Keratinocyte (primary cell): Measurements from ENCODE around the gene BDKRB2. TPM values are rescaled to one million over a fixed set of nuclear protein-coding genes. Genes with fewer than 3 reads are reported as not detected.
A peak's percentile ranks its signal among the peaks of the same experiment; 100 is the strongest.

Experiments
- DNase-seq: peaks from one replicate; pipeline ENCODE4 v3.0.0-alpha.2; 2011; ENCODE audit warnings: low read depth, missing footprints, low spot score
- FAIRE-seq: peaks from 2 replicates; lab custom pipeline; 2011; peaks lifted over from hg19 to GRCh38; lab: Jason Lieb, UNC
- H2AFZ ChIP-seq: 2 replicates; pipeline ENCODE4 v1.6.0; 2012; ENCODE audit warnings: low read length, control low read depth, inconsistent platforms; ENCODE audit not compliant: control insufficient read depth
- H3K27ac ChIP-seq: 2 replicates; pipeline ENCODE4 v1.5.1; 2011; ENCODE audit warnings: low read length; ENCODE audit not compliant: control insufficient read depth, insufficient read depth
- H3K27me3 ChIP-seq: 3 replicates; pipeline ENCODE4 v1.6.0; 2011; ENCODE audit warnings: low read length; ENCODE audit not compliant: control insufficient read depth, insufficient read depth; ENCODE audit errors: extremely low read depth
- H3K36me3 ChIP-seq, 2 experiments: 2 replicates in 1 of 2; 3 replicates in 1 of 2; pipeline ENCODE4 v1.5.1; 2011; ENCODE audit warnings: low read length in 2 of 2, mild to moderate bottlenecking in 1 of 2; ENCODE audit not compliant: control insufficient read depth in 2 of 2, insufficient read depth in 2 of 2; ENCODE audit errors: extremely low read depth in 1 of 2
- H3K4me1 ChIP-seq: 3 replicates; pipeline ENCODE4 v1.5.1; 2011; ENCODE audit warnings: low read length; ENCODE audit not compliant: control insufficient read depth, insufficient read depth; ENCODE audit errors: extremely low read depth
- H3K4me2 ChIP-seq: 3 replicates; pipeline ENCODE4 v1.6.0; 2011; ENCODE audit warnings: low read depth, low read length; ENCODE audit not compliant: control insufficient read depth, insufficient read depth; ENCODE audit errors: extremely low read depth
- H3K4me3 ChIP-seq, 3 experiments: fragments of 200-600 bp in 1 of 3; sonication (generic) in 1 of 3; 2 replicates in 2 of 3; 3 replicates in 1 of 3; pipeline ENCODE4 v1.5.1; 2011 to 2016; ENCODE audit warnings: low read length in 3 of 3, mild to moderate bottlenecking in 3 of 3, control low read depth in 2 of 3, inconsistent platforms in 1 of 3, low read depth in 1 of 3, mixed read lengths in 1 of 3, mixed run types in 1 of 3, moderate library complexity in 1 of 3; ENCODE audit not compliant: control insufficient read depth in 2 of 3, insufficient read depth in 2 of 3; ENCODE audit errors: extremely low read depth in 1 of 3
- H3K79me2 ChIP-seq: 2 replicates; pipeline ENCODE4 v1.6.0; 2012; ENCODE audit warnings: low read length; ENCODE audit not compliant: control insufficient read depth, insufficient read depth
- H3K9ac ChIP-seq: 3 replicates; pipeline ENCODE4 v1.6.0; 2011; ENCODE audit warnings: low read length; ENCODE audit not compliant: control insufficient read depth, insufficient read depth; ENCODE audit errors: extremely low read depth
- H3K9me1 ChIP-seq: 3 replicates; pipeline ENCODE4 v1.6.0; 2011; ENCODE audit warnings: low read length; ENCODE audit not compliant: control insufficient read depth, insufficient read depth; ENCODE audit errors: extremely low read depth
- H3K9me3 ChIP-seq: 2 replicates; pipeline ENCODE4 v1.5.1; 2012; ENCODE audit warnings: low read depth, low read length; ENCODE audit not compliant: control insufficient read depth
- H4K20me1 ChIP-seq: 3 replicates; pipeline ENCODE4 v1.6.0; 2011; ENCODE audit warnings: low read length; ENCODE audit not compliant: control insufficient read depth, insufficient read depth; ENCODE audit errors: extremely low read depth
- CTCF ChIP-seq, 3 experiments: IDR thresholded peaks in 1 of 3; conservative IDR thresholded peaks in 1 of 3; optimal IDR thresholded peaks in 1 of 3; 2 replicates in 2 of 3; 3 replicates in 1 of 3; pipeline versions ENCODE3 to v1.5.1; 2011; ENCODE audit warnings: low read length in 3 of 3, mild to moderate bottlenecking in 3 of 3, moderate library complexity in 2 of 3, control low read depth in 1 of 3, inconsistent platforms in 1 of 3; ENCODE audit not compliant: insufficient read depth in 2 of 3; ENCODE audit errors: extremely low read depth in 1 of 3
- EZH2 ChIP-seq: IDR thresholded peaks from one replicate; pipeline ENCODE4 v1.6.1; 2012; ENCODE audit warnings: inconsistent platforms, mild to moderate bottlenecking, low read length, moderate library complexity
- dilution Hi-C: fragments of 300-500 bp; cut with MboI; formaldehyde crosslinking; loops from one replicate; pipeline ENCODE4 v1.7.0; 2020; ENCODE audit warnings: low sequenced_read_pairs; ENCODE audit not compliant: extremely low pct_ligation_motif_present
- polyA plus RNA-seq, 5 experiments: library from polyadenylated mRNA; depleted of rRNA in 3 of 5; stranded (reverse) in 3 of 5; stranded (forward) in 1 of 5; unstranded in 1 of 5; fragments of >200 nt; gene quantifications; 1 replicate in 1 of 5; 2 replicates in 3 of 5; 3 replicates in 1 of 5; pipeline versions ENCODE4 v1.2.1 to v1.2.3, GENCODE V29; 2011 to 2012; ENCODE audit warnings: missing spikeins in 2 of 5, low read depth in 1 of 5, low replicate concordance in 1 of 5

BDKRB2 gene
- polyA plus RNA-seq, 1 donor (not counting 4 experiments of a cell fraction or from before 2014, with no cell fraction given), result 13.2 TPM

GRCh38 chr14:96245710-96246538, 41.3 kb downstream of the BDKRB2 start:
- Histone ChIP-seq H3K4me1 (peaks cover 8% of the 10 kb centered on the region), H3K27ac (peak overlapping the region; percentile 45), H3K4me3 (no peak overlapping the region), H3K79me2 (no peaks in the 10 kb centered on the region), H3K4me2 (no peak overlapping the region), H3K9ac (no peak overlapping the region), H3K9me1 (no peaks in the 10 kb centered on the region), H3K36me3 (peaks cover 10 to 12% of the 10 kb centered on the region in 2 experiments), H3K9me3 (no peaks in the 10 kb centered on the region), H4K20me1 (peaks cover 5% of the 10 kb centered on the region), H3K27me3 (no peaks in the 10 kb centered on the region), H2AFZ (no peak overlapping the region)
- TF ChIP-seq EZH2 (no peak), CTCF (optimal IDR thresholded peaks at IDR 0.05 in 1 of 3, IDR thresholded peaks at IDR 0.05 in 1 of 3, conservative IDR thresholded peaks at IDR 0.05 in 1 of 3; ENCODE audit: extremely low read depth in 1 of 3, insufficient read depth in 2 of 3, low read length in 3 of 3) (no peak)
- DNase-seq (no peak), FAIRE-seq (no peak)
- dilution Hi-C loops, result no loop called here

- Histone ChIP-seq H3K4me2 (no peak overlapping the region), H3K4me1 (peaks cover 8% of the 10 kb centered on the region), H3K9me3 (no peaks in the 10 kb centered on the region), H3K27me3 (no peaks in the 10 kb centered on the region), H4K20me1 (peaks cover 5% of the 10 kb centered on the region), H3K36me3 (peaks cover 5 to 7% of the 10 kb centered on the region in 2 experiments), H3K27ac (peak overlapping the region; percentile 45), H3K79me2 (no peaks in the 10 kb centered on the region), H3K9ac (no peak overlapping the region), H2AFZ (no peak overlapping the region), H3K4me3 (no peak overlapping the region), H3K9me1 (no peaks in the 10 kb centered on the region)
- peak; percentile 87 for FAIRE-seq
- TF ChIP-seq EZH2, result no peak
- TF ChIP-seq CTCF (optimal IDR thresholded peaks at IDR 0.05 in 1 of 3, IDR thresholded peaks at IDR 0.05 in 1 of 3, conservative IDR thresholded peaks at IDR 0.05 in 1 of 3; ENCODE audit: extremely low read depth in 1 of 3, insufficient read depth in 2 of 3, low read length in 3 of 3), result peak in 1 of 3 experiments; percentile 39
- dilution Hi-C loops, result no loop called here
- DNase-seq, result no peak
Measured at GRCh38 chr14:96246539-96246847, 41.9 kb downstream of the BDKRB2 start.
